HepG2 (cell line): ENCODE measurements around the gene LTC4S. TPM values are rescaled to one million over a fixed set of nuclear protein-coding genes. Genes with fewer than 3 reads are reported as not detected.
A peak's percentile ranks its signal among the peaks of the same experiment; 100 is the strongest.

Experiments
- CAMTA2 ChIP-seq: sonication (generic); formaldehyde crosslinking; IDR thresholded peaks from 2 replicates; pipeline ENCODE4 v1.4.0; 2020; ENCODE audit warnings: mild to moderate bottlenecking, missing genetic modification reagents, borderline replicate concordance
- CBFB ChIP-seq: sonication (generic); formaldehyde crosslinking; IDR thresholded peaks from 2 replicates; pipeline ENCODE4 v1.4.0; 2020; ENCODE audit warnings: missing genetic modification reagents
- DNMT3B ChIP-seq: conservative IDR thresholded peaks from 2 replicates; pipeline ENCODE4 v1.6.1; 2016; ENCODE audit warnings: missing biosample characterization, control low read depth
- ELF3 ChIP-seq: IDR thresholded peaks from 2 replicates; pipeline ENCODE4 v1.6.1; 2016; ENCODE audit warnings: missing genetic modification reagents, missing compliant biosample characterization
- GABPB1 ChIP-seq: IDR thresholded peaks from 2 replicates; pipeline ENCODE4 v1.6.1; 2016; ENCODE audit warnings: mild to moderate bottlenecking, missing genetic modification reagents, moderate library complexity, missing compliant biosample characterization
- MAF1 ChIP-seq: sonication (generic); formaldehyde crosslinking; IDR thresholded peaks from 2 replicates; pipeline ENCODE4 v1.5.0; 2020; ENCODE audit warnings: missing genetic modification reagents, borderline replicate concordance
- NCOA5 ChIP-seq: sonication (generic); formaldehyde crosslinking; IDR thresholded peaks from 2 replicates; pipeline ENCODE4 v1.4.0; 2020; ENCODE audit warnings: missing genetic modification reagents
- NFIB ChIP-seq: sonication (generic); formaldehyde crosslinking; IDR thresholded peaks from 2 replicates; pipeline ENCODE4 v1.9.0; 2021; ENCODE audit warnings: missing genetic modification reagents, mild to moderate bottlenecking, borderline replicate concordance
- NR2C2 ChIP-seq: sonication (generic); formaldehyde crosslinking; IDR thresholded peaks from 2 replicates; pipeline ENCODE4 v1.4.0; 2020; ENCODE audit warnings: missing genetic modification reagents, mild to moderate bottlenecking, moderate library complexity, borderline replicate concordance
- XRCC5 ChIP-seq: fragments of 200-400 bp; formaldehyde crosslinking; optimal IDR thresholded peaks from 2 replicates; pipeline ENCODE3; 2017; ENCODE audit warnings: mild to moderate bottlenecking, low read length
- ZMYM2 ChIP-seq: sonication (generic); formaldehyde crosslinking; IDR thresholded peaks from 2 replicates; pipeline ENCODE4 v1.8.0; 2022; ENCODE audit warnings: mild to moderate bottlenecking, missing genetic modification reagents
- ZNF331 ChIP-seq: sonication (generic); formaldehyde crosslinking; IDR thresholded peaks from 2 replicates; pipeline ENCODE4 v1.4.0; 2020; ENCODE audit warnings: missing genetic modification reagents
- ZNF337 ChIP-seq: sonication (generic); formaldehyde crosslinking; IDR thresholded peaks from 2 replicates; pipeline ENCODE4 v1.5.1; 2020; ENCODE audit warnings: missing genetic modification reagents, low read depth, mild to moderate bottlenecking, borderline replicate concordance
- ZNF451 ChIP-seq: sonication (generic); formaldehyde crosslinking; IDR thresholded peaks from 2 replicates; pipeline ENCODE4 v1.5.0; 2020; ENCODE audit warnings: mild to moderate bottlenecking, missing genetic modification reagents
- ZNF547 ChIP-seq: sonication (generic); formaldehyde crosslinking; IDR thresholded peaks from 2 replicates; pipeline ENCODE4 v1.5.1; 2020; ENCODE audit warnings: mild to moderate bottlenecking, missing genetic modification reagents
- ZNF7 ChIP-seq: IDR thresholded peaks from 2 replicates; pipeline ENCODE4 v1.6.1; 2016; ENCODE audit warnings: missing biosample characterization, missing genetic modification reagents
- ZSCAN9 ChIP-seq: IDR thresholded peaks from 2 replicates; pipeline ENCODE4 v1.6.1; 2016; ENCODE audit warnings: borderline replicate concordance
- polyA plus RNA-seq, 8 experiments: library from polyadenylated mRNA; depleted of rRNA in 3 of 8; stranded (reverse) in 7 of 8; unstranded in 1 of 8; fragments of >200 nt; fragmentation: Illumina TruSeq in 4 of 8; extraction: Trizol in 4 of 8; gene quantifications; 2 replicates each; pipeline versions ENCODE4 v1.2.1 to v1.2.3, GENCODE V29; 2011 to 2016; ENCODE audit warnings: low read depth in 4 of 8, missing spikeins in 1 of 8, mixed read lengths in 1 of 8; ENCODE audit not compliant: insufficient read depth in 1 of 8
- total RNA-seq, 5 experiments: library from RNA; depleted of rRNA; stranded (reverse); fragments of >200 nt; fragmentation: Illumina TruSeq; extraction: Trizol; gene quantifications; 2 replicates each; pipeline ENCODE4 v1.2.3, GENCODE V29; 2016; ENCODE audit warnings: low read depth in 1 of 5
- TF ChIP-seq, protein P1 (sequence below): IDR thresholded peaks from 2 replicates; pipeline ENCODE4 v1.6.1; 2012; ENCODE audit warnings: inconsistent platforms
- TF ChIP-seq, protein P2 (sequence below): sonication (generic); formaldehyde crosslinking; IDR thresholded peaks from 2 replicates; pipeline ENCODE4 v1.4.0; 2020; ENCODE audit warnings: missing genetic modification reagents, borderline replicate concordance
- TF ChIP-seq, protein P3 (sequence below): sonication (generic); formaldehyde crosslinking; IDR thresholded peaks from 2 replicates; pipeline ENCODE4 v1.8.1; 2023; ENCODE audit warnings: mild to moderate bottlenecking, inconsistent platforms, moderate library complexity, missing genetic modification reagents, borderline replicate concordance
- TF ChIP-seq, protein P4 (sequence below): sonication (generic); formaldehyde crosslinking; IDR thresholded peaks from 2 replicates; pipeline ENCODE4 v1.4.0; 2020; ENCODE audit warnings: mild to moderate bottlenecking, missing genetic modification reagents
- TF ChIP-seq, protein P5 (sequence below), 2 experiments: sonication (generic) in 1 of 2; formaldehyde crosslinking in 1 of 2; IDR thresholded peaks; 2 replicates each; pipeline versions ENCODE4 v1.5.1 to v1.6.1; 2011 to 2020; ENCODE audit warnings: borderline replicate concordance in 1 of 2, low read depth in 1 of 2, low read length in 1 of 2, mild to moderate bottlenecking in 1 of 2, missing genetic modification reagents in 1 of 2, moderate library complexity in 1 of 2
- TF ChIP-seq, protein P6 (sequence below): sonication (generic); formaldehyde crosslinking; IDR thresholded peaks from 2 replicates; pipeline ENCODE4 v1.5.0; 2020; ENCODE audit warnings: missing genetic modification reagents, mild to moderate bottlenecking, borderline replicate concordance

The LTC4S gene
- total and polyA plus RNA-seq, 2 of the 13 experiments (the other 11 are each of a cell fraction or from before 2014, with no cell fraction given): 0.35 TPM; not detected in 1

DNA sequence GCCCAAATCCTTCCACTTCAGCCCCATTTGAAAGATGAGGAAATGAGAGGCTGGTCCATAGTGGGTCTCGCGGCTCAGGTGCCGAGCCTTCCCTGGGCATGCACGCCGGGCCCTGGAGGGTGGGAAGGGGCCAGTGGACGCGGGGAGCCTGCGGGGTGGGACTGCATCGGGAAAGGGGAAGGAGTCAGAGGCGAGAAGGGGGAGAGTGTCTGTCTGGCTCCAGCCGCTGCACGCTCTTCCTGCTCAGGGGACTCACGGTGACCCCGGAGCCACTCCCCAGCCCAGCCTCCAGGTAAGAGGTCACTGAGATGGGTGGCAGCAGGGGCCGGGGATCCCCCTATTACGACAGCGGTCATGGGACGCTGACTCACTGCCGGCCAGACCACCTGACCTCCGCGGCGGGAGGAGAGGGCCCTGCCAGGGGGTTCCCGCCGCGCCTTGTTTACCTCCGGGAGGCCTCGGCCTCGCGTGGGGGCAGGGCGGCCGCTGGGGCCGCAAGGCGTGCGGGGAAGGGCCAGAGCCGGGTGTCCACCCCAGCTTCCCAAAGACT, 25.0 kb downstream of the LTC4S start (continued):
- TF ChIP-seq CAMTA2 (CRISPR knock-in tag) (no peak), ZNF7 (CRISPR knock-in tag) (no peak), ZMYM2 (CRISPR knock-in tag) (no peak), ZNF451 (CRISPR knock-in tag) (0 out of 2 replicates have a peak, but pooled peaks have one; percentile 25), NFIB (CRISPR knock-in tag) (no peak), CBFB (peak; percentile 80; the same call in 1 of the 2 replicates), NR2C2 (CRISPR knock-in tag) (peak; percentile 97), ZNF331 (peak; percentile 66; the same call in 1 of the 2 replicates), MAF1 (CRISPR knock-in tag) (no peak), ZSCAN9 (CRISPR knock-in tag) (0 out of 2 replicates have a peak, but pooled peaks have one; percentile 51), DNMT3B (CRISPR knock-in tag) (0 out of 2 replicates have a peak, but pooled peaks have one; percentile 73), XRCC5 (peak; percentile 47), ZNF337 (no peak), GABPB1 (CRISPR knock-in tag) (peak; percentile 87), ELF3 (CRISPR knock-in tag) (peak; percentile 71), NCOA5 (CRISPR knock-in tag) (no peak), ZNF547 (no peak; the same call in none of the 2 replicates)
- TF ChIP-seq, protein P1, sequence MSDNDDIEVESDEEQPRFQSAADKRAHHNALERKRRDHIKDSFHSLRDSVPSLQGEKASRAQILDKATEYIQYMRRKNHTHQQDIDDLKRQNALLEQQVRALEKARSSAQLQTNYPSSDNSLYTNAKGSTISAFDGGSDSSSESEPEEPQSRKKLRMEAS: no peak
- TF ChIP-seq, protein P2, sequence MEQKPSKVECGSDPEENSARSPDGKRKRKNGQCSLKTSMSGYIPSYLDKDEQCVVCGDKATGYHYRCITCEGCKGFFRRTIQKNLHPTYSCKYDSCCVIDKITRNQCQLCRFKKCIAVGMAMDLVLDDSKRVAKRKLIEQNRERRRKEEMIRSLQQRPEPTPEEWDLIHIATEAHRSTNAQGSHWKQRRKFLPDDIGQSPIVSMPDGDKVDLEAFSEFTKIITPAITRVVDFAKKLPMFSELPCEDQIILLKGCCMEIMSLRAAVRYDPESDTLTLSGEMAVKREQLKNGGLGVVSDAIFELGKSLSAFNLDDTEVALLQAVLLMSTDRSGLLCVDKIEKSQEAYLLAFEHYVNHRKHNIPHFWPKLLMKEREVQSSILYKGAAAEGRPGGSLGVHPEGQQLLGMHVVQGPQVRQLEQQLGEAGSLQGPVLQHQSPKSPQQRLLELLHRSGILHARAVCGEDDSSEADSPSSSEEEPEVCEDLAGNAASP (CRISPR knock-in tag): peak; percentile 93
- TF ChIP-seq, protein P3, sequence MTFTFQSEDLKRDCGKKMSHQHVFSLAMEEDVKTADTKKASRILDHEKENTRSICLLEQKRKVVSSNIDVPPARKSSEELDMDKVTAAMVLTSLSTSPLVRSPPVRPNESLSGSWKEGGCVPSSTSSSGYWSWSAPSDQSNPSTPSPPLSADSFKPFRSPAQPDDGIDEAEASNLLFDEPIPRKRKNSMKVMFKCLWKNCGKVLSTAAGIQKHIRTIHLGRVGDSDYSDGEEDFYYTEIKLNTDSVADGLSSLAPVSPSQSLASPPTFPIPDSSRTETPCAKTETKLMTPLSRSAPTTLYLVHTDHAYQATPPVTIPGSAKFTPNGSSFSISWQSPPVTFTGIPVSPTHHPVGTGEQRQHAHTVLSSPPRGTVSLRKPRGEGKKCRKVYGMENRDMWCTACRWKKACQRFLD: no peak
- TF ChIP-seq, protein P4, sequence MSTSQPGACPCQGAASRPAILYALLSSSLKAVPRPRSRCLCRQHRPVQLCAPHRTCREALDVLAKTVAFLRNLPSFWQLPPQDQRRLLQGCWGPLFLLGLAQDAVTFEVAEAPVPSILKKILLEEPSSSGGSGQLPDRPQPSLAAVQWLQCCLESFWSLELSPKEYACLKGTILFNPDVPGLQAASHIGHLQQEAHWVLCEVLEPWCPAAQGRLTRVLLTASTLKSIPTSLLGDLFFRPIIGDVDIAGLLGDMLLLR (CRISPR knock-in tag): no peak
- TF ChIP-seq, protein P5, sequence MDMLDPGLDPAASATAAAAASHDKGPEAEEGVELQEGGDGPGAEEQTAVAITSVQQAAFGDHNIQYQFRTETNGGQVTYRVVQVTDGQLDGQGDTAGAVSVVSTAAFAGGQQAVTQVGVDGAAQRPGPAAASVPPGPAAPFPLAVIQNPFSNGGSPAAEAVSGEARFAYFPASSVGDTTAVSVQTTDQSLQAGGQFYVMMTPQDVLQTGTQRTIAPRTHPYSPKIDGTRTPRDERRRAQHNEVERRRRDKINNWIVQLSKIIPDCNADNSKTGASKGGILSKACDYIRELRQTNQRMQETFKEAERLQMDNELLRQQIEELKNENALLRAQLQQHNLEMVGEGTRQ (IDR thresholded peaks at IDR 0.05; ENCODE audit: low read depth, low read length): peak; percentile 77
- TF ChIP-seq, protein P5 (CRISPR knock-in tag; IDR thresholded peaks at IDR 0.05; ENCODE audit: borderline replicate concordance): peak; percentile 91; the same call in 1 of the 2 replicates
- TF ChIP-seq, protein P6, sequence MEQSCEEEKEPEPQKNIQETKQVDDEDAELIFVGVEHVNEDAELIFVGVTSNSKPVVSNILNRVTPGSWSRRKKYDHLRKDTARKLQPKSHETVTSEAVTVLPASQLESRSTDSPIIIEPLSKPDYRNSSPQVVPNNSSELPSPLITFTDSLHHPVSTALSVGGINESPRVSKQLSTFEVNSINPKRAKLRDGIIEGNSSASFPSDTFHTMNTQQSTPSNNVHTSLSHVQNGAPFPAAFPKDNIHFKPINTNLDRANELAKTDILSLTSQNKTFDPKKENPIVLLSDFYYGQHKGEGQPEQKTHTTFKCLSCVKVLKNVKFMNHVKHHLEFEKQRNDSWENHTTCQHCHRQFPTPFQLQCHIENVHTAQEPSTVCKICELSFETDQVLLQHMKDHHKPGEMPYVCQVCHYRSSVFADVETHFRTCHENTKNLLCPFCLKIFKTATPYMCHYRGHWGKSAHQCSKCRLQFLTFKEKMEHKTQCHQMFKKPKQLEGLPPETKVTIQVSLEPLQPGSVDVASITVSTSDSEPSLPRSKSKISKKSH (CRISPR knock-in tag): no peak; the same call in 1 of the 2 replicates
